ENCODE data around the gene PALM.

DNA sequence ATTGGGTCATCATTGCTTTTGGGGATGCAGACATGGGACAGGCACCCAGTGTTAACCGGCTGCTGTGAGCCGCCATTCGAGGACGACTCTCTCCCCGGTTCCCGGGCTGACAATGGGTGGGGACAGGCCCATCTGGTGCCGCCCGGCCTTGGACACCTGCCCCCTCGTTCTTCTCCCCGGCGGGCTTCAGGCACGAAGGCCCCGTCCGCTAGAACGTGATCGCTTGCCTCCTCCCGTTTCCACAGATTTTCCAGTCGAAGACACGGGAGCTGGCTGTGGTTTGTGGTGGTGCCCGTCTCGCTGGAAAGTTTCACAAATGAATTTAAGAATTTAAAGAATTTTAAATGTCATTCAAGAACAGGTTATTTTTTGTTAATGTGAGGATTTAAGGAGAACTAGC, 2.0 kb downstream of the PALM start:
- TF ChIP-seq, protein P1, sequence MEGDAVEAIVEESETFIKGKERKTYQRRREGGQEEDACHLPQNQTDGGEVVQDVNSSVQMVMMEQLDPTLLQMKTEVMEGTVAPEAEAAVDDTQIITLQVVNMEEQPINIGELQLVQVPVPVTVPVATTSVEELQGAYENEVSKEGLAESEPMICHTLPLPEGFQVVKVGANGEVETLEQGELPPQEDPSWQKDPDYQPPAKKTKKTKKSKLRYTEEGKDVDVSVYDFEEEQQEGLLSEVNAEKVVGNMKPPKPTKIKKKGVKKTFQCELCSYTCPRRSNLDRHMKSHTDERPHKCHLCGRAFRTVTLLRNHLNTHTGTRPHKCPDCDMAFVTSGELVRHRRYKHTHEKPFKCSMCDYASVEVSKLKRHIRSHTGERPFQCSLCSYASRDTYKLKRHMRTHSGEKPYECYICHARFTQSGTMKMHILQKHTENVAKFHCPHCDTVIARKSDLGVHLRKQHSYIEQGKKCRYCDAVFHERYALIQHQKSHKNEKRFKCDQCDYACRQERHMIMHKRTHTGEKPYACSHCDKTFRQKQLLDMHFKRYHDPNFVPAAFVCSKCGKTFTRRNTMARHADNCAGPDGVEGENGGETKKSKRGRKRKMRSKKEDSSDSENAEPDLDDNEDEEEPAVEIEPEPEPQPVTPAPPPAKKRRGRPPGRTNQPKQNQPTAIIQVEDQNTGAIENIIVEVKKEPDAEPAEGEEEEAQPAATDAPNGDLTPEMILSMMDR (conservative IDR thresholded peaks at IDR 0.05; ENCODE audit: low read length): no peak
- TF ChIP-seq EZH2phosphoT487 (IDR thresholded peaks at IDR 0.05; ENCODE audit: borderline replicate concordance): no peak
